GM12874 (cell line): ENCODE results near the gene ASPG.

Experiments used
- CTCF ChIP-seq: IDR thresholded peaks from 2 replicates; pipeline ENCODE4 v1.5.1; 2011; ENCODE audit warnings: low read depth, mild to moderate bottlenecking, control low read depth, low read length, moderate library complexity; ENCODE audit not compliant: insufficient read depth

ASPG gene

GRCh38 chr14:104119488-104120251 lies 34.2 kb downstream of the ASPG start:
- TF ChIP-seq CTCF = no peak

GRCh38 chr14:104120281-104120741 lies 34.8 kb downstream of the ASPG start:
- TF ChIP-seq CTCF = no peak

- TF ChIP-seq CTCF = no peak
These were observed 35.6 kb downstream of the ASPG start for GRCh38 chr14:104121142-104121541.

GRCh38 chr14:104123879-104124278 lies 38.4 kb downstream of the ASPG start:
- no peak for TF ChIP-seq CTCF

GRCh38 chr14:104125011-104125410 lies 39.5 kb downstream of the ASPG start:
- no peak for TF ChIP-seq CTCF

- no peak for TF ChIP-seq CTCF
These were observed 41.3 kb downstream of the ASPG start for GRCh38 chr14:104126753-104127152.

- TF ChIP-seq CTCF = no peak
These were observed 43.5 kb downstream of the ASPG start for GRCh38 chr14:104128981-104129380.

GRCh38 chr14:104129556-104129955 lies 44.1 kb downstream of the ASPG start:
- no peak for TF ChIP-seq CTCF
